ENCODE data around the gene PDILT.
"Not testable (repeated sequence)": the region's sequence is repeated elsewhere in the genome, so short reads cannot be mapped to it uniquely, and the experiment has no call there.

GRCh38 chr16:20441859-20442258 is 37.3 kb upstream of the PDILT start:
- not testable (repeated sequence) for TF ChIP-seq CTCF, POLR2A (IDR thresholded peaks at IDR 0.05)

All from uterus (tissue), 2 donors.